22Rv1 (cell line): ENCODE data around the gene ME3.

Experiments used
- ZFX ChIP-seq: fragments of 450-650 bp; IDR thresholded peaks from 2 replicates; pipeline ENCODE4 v1.6.1; 2017; ENCODE audit warnings: antibody characterized with exemption, borderline replicate concordance
- TF ChIP-seq, protein P1 (sequence below): fragments of 450-650 bp; IDR thresholded peaks from 2 replicates; pipeline ENCODE4 v1.5.1; 2017; ENCODE audit warnings: mild to moderate bottlenecking

DNA sequence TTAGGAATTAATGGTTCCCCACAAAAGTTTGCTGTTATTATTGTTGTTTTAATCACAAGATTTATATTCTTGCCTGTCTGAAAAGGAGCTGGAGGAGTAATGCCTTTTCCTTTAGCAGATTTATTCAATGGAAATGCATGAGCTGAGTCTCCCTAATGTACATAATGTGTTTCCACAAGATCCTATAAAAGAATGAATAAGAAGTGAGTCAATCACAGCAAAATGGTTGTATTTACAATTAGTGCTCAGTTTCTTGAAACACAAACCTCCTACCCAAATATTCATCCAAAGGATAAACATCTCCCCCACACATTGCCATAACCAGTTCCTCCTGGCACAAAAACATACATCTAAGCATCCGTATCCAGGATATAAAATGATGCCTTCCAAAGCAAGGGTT is 33.3 kb downstream of the ME3 start:
- TF ChIP-seq ZFX, result no peak
- TF ChIP-seq, protein P1, sequence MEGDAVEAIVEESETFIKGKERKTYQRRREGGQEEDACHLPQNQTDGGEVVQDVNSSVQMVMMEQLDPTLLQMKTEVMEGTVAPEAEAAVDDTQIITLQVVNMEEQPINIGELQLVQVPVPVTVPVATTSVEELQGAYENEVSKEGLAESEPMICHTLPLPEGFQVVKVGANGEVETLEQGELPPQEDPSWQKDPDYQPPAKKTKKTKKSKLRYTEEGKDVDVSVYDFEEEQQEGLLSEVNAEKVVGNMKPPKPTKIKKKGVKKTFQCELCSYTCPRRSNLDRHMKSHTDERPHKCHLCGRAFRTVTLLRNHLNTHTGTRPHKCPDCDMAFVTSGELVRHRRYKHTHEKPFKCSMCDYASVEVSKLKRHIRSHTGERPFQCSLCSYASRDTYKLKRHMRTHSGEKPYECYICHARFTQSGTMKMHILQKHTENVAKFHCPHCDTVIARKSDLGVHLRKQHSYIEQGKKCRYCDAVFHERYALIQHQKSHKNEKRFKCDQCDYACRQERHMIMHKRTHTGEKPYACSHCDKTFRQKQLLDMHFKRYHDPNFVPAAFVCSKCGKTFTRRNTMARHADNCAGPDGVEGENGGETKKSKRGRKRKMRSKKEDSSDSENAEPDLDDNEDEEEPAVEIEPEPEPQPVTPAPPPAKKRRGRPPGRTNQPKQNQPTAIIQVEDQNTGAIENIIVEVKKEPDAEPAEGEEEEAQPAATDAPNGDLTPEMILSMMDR, result no peak
